CD4-positive, alpha-beta T cell (primary cell): ENCODE measurements around the gene ABCA5. TPM values are rescaled to one million over a fixed set of nuclear protein-coding genes. Genes with fewer than 3 reads are reported as not detected.
A peak's percentile ranks its signal among the peaks of the same experiment; 100 is the strongest.

Experiments
- ATAC-seq: fragments of 200-7000 bp; cut with Tn5 transposase; one replicate; pipeline ENCODE4 v1.10.0; 2022; ENCODE audit warnings: mild to moderate bottlenecking; ENCODE audit not compliant: poor library complexity
- CTCF ChIA-PET: fragments of 350-600 bp; sonication (Branson Sonifier 250); formaldehyde crosslinking; loops from one replicate; lab custom pipeline; 2021; ENCODE audit warnings: antibody characterized with exemption, inconsistent platforms; lab: Charles Lee
- POLR2A ChIA-PET: fragments of 350-600 bp; sonication (Branson Sonifier 250); formaldehyde crosslinking; loops from one replicate; lab custom pipeline; 2021; ENCODE audit warnings: antibody characterized with exemption, inconsistent platforms; lab: Charles Lee
- DNase-seq, 14 experiments: peaks; one replicate each; pipeline ENCODE4 v3.0.0-alpha.2; 2013 to 2020; ENCODE audit warnings: mixed read lengths in 2 of 14
- H3K27ac ChIP-seq, 2 donors: one replicate each; pipeline versions ENCODE4 v1.5.1 to v1.7.0; 2013; ENCODE audit warnings: low read length in 2 of 2, low read depth in 1 of 2, mild to moderate bottlenecking in 1 of 2
- H3K27me3 ChIP-seq, 2 experiments: 1 replicate in 1 of 2; 2 replicates in 1 of 2; pipeline versions ENCODE4 v1.6.1 to v1.7.0; 2013; ENCODE audit warnings: low read length in 2 of 2, control low read depth in 1 of 2, mild to moderate bottlenecking in 1 of 2, moderate library complexity in 1 of 2; ENCODE audit not compliant: insufficient read depth in 2 of 2, control insufficient read depth in 1 of 2
- H3K36me3 ChIP-seq: one replicate; pipeline ENCODE4 v1.6.1; 2013; ENCODE audit warnings: low read length, control low read depth; ENCODE audit not compliant: insufficient read depth
- H3K4me1 ChIP-seq: one replicate; pipeline ENCODE4 v1.6.1; 2013; ENCODE audit warnings: low read length, control low read depth; ENCODE audit not compliant: insufficient read depth
- H3K4me3 ChIP-seq: one replicate; pipeline ENCODE4 v1.5.1; 2013; ENCODE audit warnings: mild to moderate bottlenecking, low read length, moderate library complexity
- H3K9me3 ChIP-seq, 2 experiments: 1 replicate in 1 of 2; 2 replicates in 1 of 2; pipeline versions ENCODE4 v1.6.1 to v1.7.0; 2013; ENCODE audit warnings: low read length in 2 of 2, mild to moderate bottlenecking in 2 of 2, control low read depth in 1 of 2, moderate library complexity in 1 of 2; ENCODE audit not compliant: control insufficient read depth in 1 of 2, insufficient read depth in 1 of 2
- H3K27ac Mint-ChIP-seq: one replicate; pipeline ENCODE4 v1.8.0; 2020; ENCODE audit warnings: mixed read lengths
- H3K27me3 Mint-ChIP-seq: one replicate; pipeline ENCODE4 v1.8.0; 2021; ENCODE audit warnings: mixed read lengths
- H3K36me3 Mint-ChIP-seq: one replicate; pipeline ENCODE4 v1.8.0; 2021; ENCODE audit warnings: low read depth, mixed read lengths
- H3K4me1 Mint-ChIP-seq: one replicate; pipeline ENCODE4 v1.8.0; 2021; ENCODE audit warnings: low read depth, mixed read lengths
- H3K4me3 Mint-ChIP-seq: one replicate; pipeline ENCODE4 v1.8.0; 2020; ENCODE audit warnings: mild to moderate bottlenecking, mixed read lengths
- H3K9me3 Mint-ChIP-seq: one replicate; pipeline ENCODE4 v1.8.0; 2020; ENCODE audit warnings: mixed read lengths
- intact Hi-C, 2 experiments: fragments of 100-400 bp; cut with DNase I in 1 of 2; cut with micrococcal nuclease in 1 of 2; formaldehyde crosslinking; loops; one replicate each; pipeline versions ENCODE4 v1.15.1 to v1.9.0; 2023 to 2025; cut with DNase I, micrococcal nuclease
- total RNA-seq, 174 experiments: library from RNA in 2 of 174; stranded (reverse) in 2 of 174; gene quantifications; one replicate each; pipeline ENCODE4 v1.2.3 and lab custom pipeline; 2021 to 2026
- TF ChIP-seq, protein P1 (sequence below): fragments of 200-600 bp; IDR thresholded peaks from one replicate; pipeline ENCODE4 v1.8.0; 2022; ENCODE audit warnings: antibody characterized with exemption, mild to moderate bottlenecking

The ABCA5 gene
- total RNA-seq, 2 experiments from 2014 or later: 33.4 to 34.9 TPM

- H3K36me3 Mint-ChIP-seq: no peaks in the 10 kb centered on the region
- TF ChIP-seq, protein P1, sequence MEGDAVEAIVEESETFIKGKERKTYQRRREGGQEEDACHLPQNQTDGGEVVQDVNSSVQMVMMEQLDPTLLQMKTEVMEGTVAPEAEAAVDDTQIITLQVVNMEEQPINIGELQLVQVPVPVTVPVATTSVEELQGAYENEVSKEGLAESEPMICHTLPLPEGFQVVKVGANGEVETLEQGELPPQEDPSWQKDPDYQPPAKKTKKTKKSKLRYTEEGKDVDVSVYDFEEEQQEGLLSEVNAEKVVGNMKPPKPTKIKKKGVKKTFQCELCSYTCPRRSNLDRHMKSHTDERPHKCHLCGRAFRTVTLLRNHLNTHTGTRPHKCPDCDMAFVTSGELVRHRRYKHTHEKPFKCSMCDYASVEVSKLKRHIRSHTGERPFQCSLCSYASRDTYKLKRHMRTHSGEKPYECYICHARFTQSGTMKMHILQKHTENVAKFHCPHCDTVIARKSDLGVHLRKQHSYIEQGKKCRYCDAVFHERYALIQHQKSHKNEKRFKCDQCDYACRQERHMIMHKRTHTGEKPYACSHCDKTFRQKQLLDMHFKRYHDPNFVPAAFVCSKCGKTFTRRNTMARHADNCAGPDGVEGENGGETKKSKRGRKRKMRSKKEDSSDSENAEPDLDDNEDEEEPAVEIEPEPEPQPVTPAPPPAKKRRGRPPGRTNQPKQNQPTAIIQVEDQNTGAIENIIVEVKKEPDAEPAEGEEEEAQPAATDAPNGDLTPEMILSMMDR: peak; percentile 38
- Histone ChIP-seq H3K27ac (no peak overlapping the region), H3K4me1 (no peaks in the 10 kb centered on the region), H3K27me3 (peaks cover 0 to 6% of the 10 kb centered on the region in 2 experiments), H3K36me3 (no peaks in the 10 kb centered on the region), H3K9me3 (no peaks in the 10 kb centered on the region), H3K4me3 (no peak overlapping the region)
- ATAC-seq (no peak), DNase-seq (peak in 3 of 14 experiments; percentile 35 to 46 (median 39))
- H3K27ac Mint-ChIP-seq: no peak overlapping the region
- ChIA-PET POLR2A (interaction anchor here (0.7 to 1.5 kb wide), 3 partner anchors 8 to 26 kb away, joined by 3 to 7 read pairs (median 3); partner anchors contain the start of gene ABCA5), CTCF (interaction anchor here (0.6 to 0.8 kb wide), 3 partner anchors 19 to 189 kb away, joined by 3 to 4 read pairs (median 4); no protein-coding TSS in a partner anchor)
- intact Hi-C loops: no loop called here
- H3K27me3 Mint-ChIP-seq: peaks cover 27% of the 10 kb centered on the region
- no peak overlapping the region for H3K4me3 Mint-ChIP-seq
- no peaks in the 10 kb centered on the region for H3K9me3 Mint-ChIP-seq
- no peaks in the 10 kb centered on the region for H3K4me1 Mint-ChIP-seq
These were observed 8.1 kb upstream of the ABCA5 start for GRCh38 chr17:69335058-69335457.

GRCh38 chr17:69333561-69333960, 6.6 kb upstream of the ABCA5 start:
- no peaks in the 10 kb centered on the region for H3K9me3 Mint-ChIP-seq
- H3K36me3 Mint-ChIP-seq: no peaks in the 10 kb centered on the region
- Histone ChIP-seq H3K27me3 (peaks cover 0 to 6% of the 10 kb centered on the region in 2 experiments), H3K36me3 (no peaks in the 10 kb centered on the region), H3K4me1 (no peaks in the 10 kb centered on the region), H3K27ac (no peak overlapping the region), H3K4me3 (no peak overlapping the region), H3K9me3 (no peaks in the 10 kb centered on the region)
- H3K27me3 Mint-ChIP-seq: peaks cover 24% of the 10 kb centered on the region
- H3K4me3 Mint-ChIP-seq: no peak overlapping the region
- TF ChIP-seq, protein P1: no peak
- no peaks in the 10 kb centered on the region for H3K4me1 Mint-ChIP-seq
- ChIA-PET POLR2A (no interaction called here), CTCF (interaction anchor here (0.7 kb wide), 1 partner anchor 50 kb away, joined by 3 read pairs; no protein-coding TSS in a partner anchor)
- no peak overlapping the region for H3K27ac Mint-ChIP-seq
- intact Hi-C loops: loop anchor here in 1 of 2 experiments (5.0 kb wide), 1 partner anchor 189 kb away; no protein-coding TSS in a partner anchor
- DNase-seq (no peak), ATAC-seq (no peak)

DNA sequence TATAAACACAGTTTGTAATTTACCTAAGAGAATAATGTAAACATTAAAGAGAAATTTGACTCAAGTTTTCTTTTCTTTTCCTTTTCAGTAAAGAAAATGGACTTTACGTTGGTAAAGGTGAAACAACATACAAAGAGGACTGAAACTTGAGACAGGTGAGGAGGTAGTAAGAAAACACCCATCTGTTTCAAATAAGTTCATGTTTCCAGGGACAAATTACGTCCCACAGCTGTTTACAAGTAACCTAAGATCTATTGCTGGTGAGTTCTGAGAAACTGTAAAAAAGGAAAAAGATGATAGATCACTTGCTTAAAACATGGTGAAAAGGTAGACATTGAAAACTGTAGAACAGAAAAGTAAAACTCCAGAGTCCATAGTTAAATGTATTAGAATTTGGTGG, 4.8 kb upstream of the ABCA5 start:
- no peaks in the 10 kb centered on the region for H3K9me3 ChIP-seq
- no peaks in the 10 kb centered on the region for H3K36me3 ChIP-seq
- intact Hi-C loops: loop anchor here in 1 of 2 experiments (5.0 kb wide), 1 partner anchor 191 kb away; no protein-coding TSS in a partner anchor
- no peak overlapping the region for H3K27ac ChIP-seq
- peaks cover 11% of the 10 kb centered on the region for H3K4me1 Mint-ChIP-seq
- peaks cover 0 to 3% of the 10 kb centered on the region in 2 experiments for H3K27me3 ChIP-seq
- ChIA-PET POLR2A (no interaction called here), CTCF (no interaction called here)
- peaks cover 24% of the 10 kb centered on the region for H3K27me3 Mint-ChIP-seq
- TF ChIP-seq, protein P1: no peak
- no peak for ATAC-seq
- H3K4me1 ChIP-seq: peaks cover 6% of the 10 kb centered on the region
- peaks cover 11% of the 10 kb centered on the region for H3K36me3 Mint-ChIP-seq
- DNase-seq: no peak
- no peaks in the 10 kb centered on the region for H3K9me3 Mint-ChIP-seq
- H3K4me3 ChIP-seq: no peak overlapping the region
- no peak overlapping the region for H3K27ac Mint-ChIP-seq
- no peak overlapping the region for H3K4me3 Mint-ChIP-seq
